HTERT RPE-1 (cell line): ENCODE data around the gene CCDC159.
"Not testable (repeated sequence)": the region's sequence is repeated elsewhere in the genome, so short reads cannot be mapped to it uniquely, and the experiment has no call there.

Source experiments
- in situ Hi-C: fragments of 300-500 bp; cut with MboI; formaldehyde crosslinking; loops from 4 replicates; pipeline ENCODE4 v1.14.3; 2020; ENCODE audit warnings: low sequenced_read_pairs

The CCDC159 gene

GRCh38 chr19:11346104-11346940 lies at the start of gene CCDC159, which contains the start of gene TMEM205:
Gene CCDC159, plus strand, starts transcription at chr19:11346519. Its CDS starts 88 bp downstream, at chr19:11346607.
Gene TMEM205, minus strand, starts transcription at chr19:11346268. Its CDS starts 649 bp downstream, at chr19:11345619.
- in situ Hi-C loops: no loop called here

- in situ Hi-C loops: no loop called here
Measured at GRCh38 chr19:11299946-11300810, 46.1 kb upstream of the CCDC159 start.

GRCh38 chr19:11300811-11301120 lies 45.6 kb upstream of the CCDC159 start:
- in situ Hi-C loops: no loop called here

GRCh38 chr19:11304936-11305335 lies 41.4 kb upstream of the CCDC159 start:
- in situ Hi-C loops: no loop called here

- in situ Hi-C loops: no loop called here
Measured at GRCh38 chr19:11306337-11306736, 40.0 kb upstream of the CCDC159 start.

GRCh38 chr19:11320278-11320995 lies 25.9 kb upstream of the CCDC159 start:
- in situ Hi-C loops: not testable (repeated sequence)

GRCh38 chr19:11321191-11322126 lies 24.9 kb upstream of the CCDC159 start:
- in situ Hi-C loops: no loop called here

GRCh38 chr19:11322269-11323024 lies 23.9 kb upstream of the CCDC159 start:
- in situ Hi-C loops: no loop called here

GRCh38 chr19:11323601-11324078 lies 22.7 kb upstream of the CCDC159 start:
- in situ Hi-C loops: no loop called here

- in situ Hi-C loops: no loop called here
Measured at GRCh38 chr19:11324079-11324661, 22.1 kb upstream of the CCDC159 start.

GRCh38 chr19:11324748-11325389 lies 21.4 kb upstream of the CCDC159 start:
- in situ Hi-C loops: no loop called here

GRCh38 chr19:11325544-11325943 lies 20.8 kb upstream of the CCDC159 start:
- in situ Hi-C loops: no loop called here

GRCh38 chr19:11330127-11330526 lies 16.2 kb upstream of the CCDC159 start:
- in situ Hi-C loops: no loop called here

GRCh38 chr19:11331502-11331901 lies 14.8 kb upstream of the CCDC159 start:
- in situ Hi-C loops: no loop called here

GRCh38 chr19:11332822-11333221 lies 13.5 kb upstream of the CCDC159 start:
- in situ Hi-C loops: no loop called here

- in situ Hi-C loops: not testable (repeated sequence)
Measured at GRCh38 chr19:11333838-11334237, 12.5 kb upstream of the CCDC159 start.

- in situ Hi-C loops: no loop called here
Measured at GRCh38 chr19:11335449-11336146, 10.7 kb upstream of the CCDC159 start.

- in situ Hi-C loops: no loop called here
Measured at GRCh38 chr19:11337080-11337479, 9.2 kb upstream of the CCDC159 start.
